Mesenteric fat pad (tissue), 1 donor: ENCODE data around the gene SPTAN1. TPM values are rescaled to one million over a fixed set of nuclear protein-coding genes. Genes with fewer than 3 reads are reported as not detected.
A peak's percentile ranks its signal among the peaks of the same experiment; 100 is the strongest.
"Not testable (repeated sequence)": the region's sequence is repeated elsewhere in the genome, so short reads cannot be mapped to it uniquely, and the experiment has no call there.

Source experiments
- DNase-seq: peaks from one replicate; pipeline ENCODE4 v3.0.0-alpha.2; 2020; ENCODE audit warnings: low spot score
- total RNA-seq: library from RNA; stranded (reverse); fragmentation: NEBNext Ultra II Directional; extraction: Animal tissue kit (Norgen Biotek cat#: 25700); gene quantifications from one replicate; pipeline ENCODE4 v1.2.1, GENCODE V29; 2021
- donor health status: DM: yes; HTN: yes; CAD: no.

SPTAN1 gene
- total RNA-seq, 1 donor from 2014 or later: 361 TPM

- DNase-seq: no peak
These were observed 79.2 kb downstream of the SPTAN1 start for GRCh38 chr9:128631636-128632035.

GRCh38 chr9:128632066-128632465, 79.7 kb downstream of the SPTAN1 start:
- no peak for DNase-seq

GRCh38 chr9:128632486-128632885, 80.1 kb downstream of the SPTAN1 start:
- no peak for DNase-seq

GRCh38 chr9:128633057-128633456, 80.7 kb downstream of the SPTAN1 start:
- DNase-seq: no peak

DNA sequence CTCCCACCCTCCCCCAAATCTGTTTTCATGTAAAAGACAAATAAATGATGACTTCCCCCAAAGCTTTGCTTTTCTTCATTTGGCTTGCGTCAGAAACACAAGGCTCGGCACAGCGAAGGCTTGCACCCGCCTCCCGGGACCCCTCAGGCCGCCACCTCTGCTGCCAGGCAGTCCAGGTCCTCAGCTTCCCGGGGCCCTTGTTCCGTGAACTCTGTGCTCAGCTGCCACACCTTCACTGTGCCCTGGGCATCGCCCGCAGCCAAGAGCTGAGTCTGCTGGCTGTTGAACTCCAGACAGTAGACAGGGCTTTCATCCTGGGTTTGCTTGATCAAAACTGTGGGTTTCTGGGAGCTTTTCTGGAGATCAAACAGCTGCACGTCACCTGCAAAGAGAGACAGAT, 81.2 kb downstream of the SPTAN1 start:
- DNase-seq: no peak

DNA sequence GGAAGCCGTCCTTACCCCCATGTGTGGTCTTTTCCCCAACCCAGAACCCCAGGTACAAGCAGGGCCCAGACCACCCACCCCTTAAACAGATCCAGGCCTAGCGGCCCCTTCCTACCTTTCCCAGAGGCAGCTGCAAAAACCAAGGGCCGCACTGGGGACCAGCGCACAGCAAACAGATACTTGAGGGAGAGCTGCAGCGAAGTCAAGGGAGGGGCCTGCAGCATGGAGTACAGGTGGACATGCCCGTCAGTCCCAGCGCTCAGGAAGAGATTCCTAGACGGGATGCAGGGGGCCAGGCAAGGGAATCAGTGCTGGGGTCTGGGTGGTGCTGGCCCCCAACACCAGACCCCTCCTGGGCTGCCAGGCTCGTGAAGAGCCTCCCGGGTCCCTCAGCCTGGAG, 81.7 kb downstream of the SPTAN1 start:
- DNase-seq: no peak

- DNase-seq: no peak
These were observed 82.4 kb downstream of the SPTAN1 start for GRCh38 chr9:128634651-128635262.

- DNase-seq: peak; percentile 96
These were observed 83.1 kb downstream of the SPTAN1 start for GRCh38 chr9:128635266-128636023.

- no peak for DNase-seq
These were observed 83.6 kb downstream of the SPTAN1 start for GRCh38 chr9:128636024-128636390.

GRCh38 chr9:128636556-128637530, 84.5 kb downstream of the SPTAN1 start:
- no peak for DNase-seq

GRCh38 chr9:128637656-128638055, 85.3 kb downstream of the SPTAN1 start:
- DNase-seq: no peak

DNA sequence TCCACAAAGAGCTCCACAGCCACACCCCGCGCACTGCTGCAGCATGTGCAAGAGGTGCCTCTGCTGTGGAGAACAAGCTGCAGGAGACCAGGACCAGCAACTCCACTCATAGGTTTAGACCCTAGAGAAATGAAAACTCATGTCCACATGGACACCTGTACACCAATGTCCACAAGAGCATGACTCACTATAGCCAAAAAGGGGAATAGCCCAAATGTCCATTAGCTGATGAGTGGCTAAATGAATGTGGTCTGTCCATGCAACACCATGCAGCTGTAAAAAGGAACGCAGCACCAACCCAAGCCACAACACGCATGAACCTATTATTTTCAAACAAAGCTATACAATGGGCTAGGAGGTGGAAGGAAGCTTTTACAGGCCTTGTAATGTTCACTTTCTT, 86.2 kb downstream of the SPTAN1 start:
- DNase-seq: no peak

DNA sequence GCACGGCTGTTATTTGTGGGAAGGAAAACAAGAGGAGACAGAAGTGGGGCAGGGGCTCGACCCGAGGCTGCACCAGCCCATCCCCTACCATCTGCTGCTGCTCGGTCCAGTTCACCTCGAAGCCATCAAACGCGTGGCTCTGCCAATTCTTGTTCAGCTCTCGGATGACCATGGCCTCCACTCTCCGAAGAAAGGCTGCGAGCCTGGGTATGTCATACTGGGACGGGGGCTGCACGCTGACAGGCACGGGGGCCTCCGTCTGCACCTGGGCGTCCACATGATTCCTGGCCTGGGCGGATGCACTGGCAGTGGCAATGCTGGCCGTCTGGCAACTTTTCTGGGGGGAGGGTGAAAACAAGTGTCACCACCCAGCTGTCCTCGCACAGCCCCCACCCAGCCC, 88.2 kb downstream of the SPTAN1 start:
- no peak for DNase-seq

- DNase-seq: no peak
These were observed 90.4 kb downstream of the SPTAN1 start for GRCh38 chr9:128642675-128643245.

- no peak for DNase-seq
These were observed 91.3 kb downstream of the SPTAN1 start for GRCh38 chr9:128643519-128644300.

GRCh38 chr9:128648206-128648605, 95.8 kb downstream of the SPTAN1 start:
- DNase-seq: not testable (repeated sequence)

DNA sequence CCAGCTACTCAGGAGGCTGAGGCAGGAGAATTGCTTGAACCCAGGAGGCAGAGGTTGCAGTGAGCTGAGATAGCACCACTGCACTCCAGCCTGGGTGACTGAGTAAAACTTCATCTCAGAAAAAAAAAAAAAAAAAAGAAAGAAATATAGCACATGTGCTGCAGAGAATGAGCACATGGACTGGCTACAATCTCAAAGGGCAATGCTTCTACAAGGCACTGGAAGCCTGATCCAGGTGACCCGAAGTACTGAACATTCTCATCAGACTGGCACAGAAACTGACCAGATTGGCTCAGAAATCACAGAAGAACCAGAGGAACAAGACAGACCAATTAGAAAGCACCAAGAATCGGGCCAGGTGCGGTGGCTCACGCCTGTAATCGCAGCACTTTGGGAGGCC, 99.4 kb downstream of the SPTAN1 start:
- no peak for DNase-seq

- DNase-seq: no peak
These were observed 101.5 kb downstream of the SPTAN1 start for GRCh38 chr9:128653908-128654307.

- DNase-seq: no peak
These were observed 102.1 kb downstream of the SPTAN1 start for GRCh38 chr9:128654481-128654880.

DNA sequence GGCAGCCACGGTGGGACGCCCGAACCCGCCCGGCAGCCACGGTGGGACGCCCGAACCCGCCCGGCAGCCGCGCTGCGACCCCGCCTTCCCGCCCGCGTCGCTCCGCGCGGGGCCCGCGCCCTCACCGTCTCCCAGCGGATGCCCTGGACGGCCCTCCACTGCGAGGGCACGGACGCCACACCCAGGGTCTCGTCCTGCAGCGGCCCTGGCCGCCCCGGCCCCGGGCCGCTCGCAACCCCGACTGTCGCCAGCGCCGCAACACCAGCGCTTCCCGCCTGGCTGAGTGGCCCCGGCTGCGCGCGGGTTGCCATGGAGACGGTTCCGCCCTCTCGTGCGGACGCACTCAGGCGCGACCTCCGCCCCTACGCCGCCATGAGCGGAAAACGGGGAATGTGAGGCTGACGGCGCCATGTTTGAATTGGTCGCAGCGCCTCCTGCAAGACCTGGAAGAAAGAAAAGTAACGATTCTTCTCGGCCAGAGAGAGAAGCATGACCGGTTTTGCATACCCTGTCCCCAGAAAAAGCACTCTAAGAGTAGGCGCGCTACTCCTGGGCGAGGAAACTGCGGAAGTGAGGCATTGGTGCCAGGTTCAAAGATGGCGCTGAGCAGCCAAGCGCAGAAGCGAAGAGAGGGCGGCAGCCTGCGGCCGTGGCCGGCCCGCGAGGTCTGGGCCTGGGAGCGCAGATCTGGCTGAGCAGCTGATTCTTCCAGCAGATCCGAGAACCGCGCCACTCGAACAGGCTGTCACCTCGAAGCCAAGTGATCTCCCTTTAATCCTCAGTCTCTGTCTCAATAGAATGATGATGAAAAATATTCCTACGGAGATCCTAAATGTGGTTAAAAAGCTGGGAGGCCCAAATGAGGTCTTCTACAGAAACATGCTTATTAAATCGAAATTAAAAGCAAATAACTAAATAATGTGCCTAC, 104.3 kb downstream of the SPTAN1 start, which contains the start of gene DYNC2I2:
TSS of gene DYNC2I2 (minus strand) at position 432 of the 928 bp plus-strand sequence. CDS start at position 311, 121 bp downstream.
- peak; percentile 99 for DNase-seq
